Smooth muscle cell (in vitro differentiated cells): ENCODE measurements around the gene TTLL9. TPM values are rescaled to one million over a fixed set of nuclear protein-coding genes. Genes with fewer than 3 reads are reported as not detected.
"Not testable (repeated sequence)": the region's sequence is repeated elsewhere in the genome, so short reads cannot be mapped to it uniquely, and the experiment has no call there.

Experiments used
- DNase-seq: peaks from one replicate; lab custom pipeline; 2025; ENCODE audit not compliant: unreplicated experiment; lab: John Stamatoyannopoulos, UW
- H2AFZ ChIP-seq: fragments of 200-600 bp; sonication (generic); 2 replicates; pipeline ENCODE4 v1.6.0; 2016; ENCODE audit warnings: antibody characterized with exemption, low read depth, mild to moderate bottlenecking
- H3F3A ChIP-seq: fragments of 200-600 bp; sonication (generic); 2 replicates; pipeline ENCODE4 v1.6.0; 2017; ENCODE audit warnings: antibody characterized with exemption, low read depth
- H3K27ac ChIP-seq: fragments of 200-600 bp; sonication (generic); 2 replicates; pipeline ENCODE4 v1.5.1; 2016; ENCODE audit warnings: low read depth, mild to moderate bottlenecking
- H3K27me3 ChIP-seq: fragments of 200-600 bp; sonication (generic); 2 replicates; pipeline ENCODE4 v1.6.1; 2016; ENCODE audit warnings: low read depth, mild to moderate bottlenecking
- H3K36me3 ChIP-seq: fragments of 200-600 bp; sonication (generic); 2 replicates; pipeline ENCODE4 v1.5.1; 2016; ENCODE audit warnings: low read depth
- H3K4me1 ChIP-seq: fragments of 200-600 bp; sonication (generic); 2 replicates; pipeline ENCODE4 v1.5.1; 2016; ENCODE audit warnings: low read depth
- H3K4me2 ChIP-seq: fragments of 200-600 bp; sonication (generic); 2 replicates; pipeline ENCODE4 v1.6.0; 2016; ENCODE audit warnings: mild to moderate bottlenecking
- H3K4me3 ChIP-seq: fragments of 200-600 bp; sonication (generic); 2 replicates; pipeline ENCODE4 v1.5.1; 2016; ENCODE audit warnings: mild to moderate bottlenecking
- H3K79me2 ChIP-seq: fragments of 200-600 bp; sonication (generic); 2 replicates; pipeline ENCODE4 v1.6.0; 2016; ENCODE audit warnings: low read depth, mild to moderate bottlenecking
- H3K9ac ChIP-seq: fragments of 200-600 bp; sonication (generic); 2 replicates; pipeline ENCODE4 v1.6.0; 2016; ENCODE audit warnings: low read depth
- H3K9me3 ChIP-seq: fragments of 200-600 bp; sonication (generic); replicated peaks from 2 replicates; pipeline ENCODE4 v1.5.1; 2016; ENCODE audit warnings: low read depth
- H4K20me1 ChIP-seq: fragments of 200-600 bp; sonication (generic); 2 replicates; pipeline ENCODE4 v1.6.0; 2016; ENCODE audit warnings: low read depth
- CTCF ChIP-seq: fragments of 200-600 bp; sonication (generic); IDR thresholded peaks from 2 replicates; pipeline ENCODE4 v1.5.1; 2017; ENCODE audit warnings: borderline replicate concordance, mild to moderate bottlenecking, antibody characterized with exemption; ENCODE audit not compliant: insufficient read depth, poor library complexity, severe bottlenecking
- WGBS: methylation state at CpG from one replicate; pipeline ENCODE4 v1.1.7; 2016; ENCODE audit warnings: low lambda C conversion rate; 5-methylcytosine and 5-hydroxymethylcytosine counted together
- polyA plus RNA-seq: library from polyadenylated mRNA; unstranded; fragments of >200 nt; fragmentation: Nextera tagmentation; extraction: Ambion mirVana; gene quantifications from 2 replicates; pipeline ENCODE4 v1.2.1, GENCODE V29; 2016
- total RNA-seq: library from RNA; depleted of rRNA; stranded (reverse); fragments of >200 nt; gene quantifications from 2 replicates; pipeline ENCODE4 v1.2.3, GENCODE V29; 2014

The TTLL9 gene
- total and polyA plus RNA-seq, 2 experiments from 2014 or later = 0.13 TPM; not detected in 1

GRCh38 chr20:31915491-31916280 is 45.3 kb downstream of the TTLL9 start:
- DNase-seq = no peak
- Histone ChIP-seq H3F3A (peaks cover 17% of the 10 kb centered on the region), H3K36me3 (no peaks in the 10 kb centered on the region), H2AFZ (no peak overlapping the region), H3K79me2 (no peaks in the 10 kb centered on the region), H3K4me3 (no peak overlapping the region), H3K4me2 (no peak overlapping the region), H3K9ac (no peak overlapping the region), H3K27me3 (no peaks in the 10 kb centered on the region), H3K4me1 (no peaks in the 10 kb centered on the region), H3K27ac (no peak overlapping the region), H4K20me1 (no peaks in the 10 kb centered on the region), H3K9me3 (no peaks in the 10 kb centered on the region)
- no peak for TF ChIP-seq CTCF
- WGBS = 87% methylated on average over 7 of the region's 7 CpGs

- WGBS = 96% methylated on average over 4 of the region's 4 CpGs
- TF ChIP-seq CTCF = no peak
- Histone ChIP-seq H4K20me1 (no peaks in the 10 kb centered on the region), H3K9ac (no peak overlapping the region), H3K4me2 (no peak overlapping the region), H2AFZ (no peak overlapping the region), H3K27me3 (no peaks in the 10 kb centered on the region), H3F3A (peaks cover 17% of the 10 kb centered on the region), H3K79me2 (no peaks in the 10 kb centered on the region), H3K36me3 (no peaks in the 10 kb centered on the region), H3K27ac (no peak overlapping the region), H3K4me3 (no peak overlapping the region), H3K4me1 (no peaks in the 10 kb centered on the region), H3K9me3 (no peaks in the 10 kb centered on the region)
- no peak for DNase-seq
These were observed 46.3 kb downstream of the TTLL9 start for GRCh38 chr20:31916708-31917107.

DNA sequence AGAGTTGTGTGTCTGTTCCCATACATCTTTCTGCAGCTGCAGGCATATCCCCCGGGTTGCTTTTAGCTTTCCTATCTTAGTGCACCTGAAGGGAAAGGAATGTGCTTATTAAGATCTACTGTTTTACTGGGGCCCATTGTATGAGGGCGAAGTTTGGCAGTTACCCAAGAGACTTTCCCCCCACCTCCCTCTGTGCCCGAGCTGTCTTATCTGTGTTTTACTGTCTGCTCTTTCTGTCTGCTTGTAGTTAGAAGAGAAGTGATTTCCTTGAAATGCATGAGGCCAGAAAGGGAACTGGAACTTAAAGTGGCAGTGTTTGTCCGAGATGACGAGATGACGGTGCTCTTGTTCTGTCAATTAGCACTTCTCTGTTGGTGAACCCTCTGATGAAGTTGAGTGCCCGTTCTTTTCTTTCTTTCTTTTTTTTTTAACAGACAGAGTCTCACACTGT is 47.6 kb downstream of the TTLL9 start:
- H3K36me3 ChIP-seq, H3K9ac ChIP-seq, DNase-seq, H3K4me1 ChIP-seq, H3K79me2 ChIP-seq, H3K9me3 ChIP-seq, H4K20me1 ChIP-seq, H2AFZ ChIP-seq, H3K27me3 ChIP-seq: not testable (repeated sequence)
- WGBS = 11% methylated on average over 7 of the region's 7 CpGs
- Histone ChIP-seq H3K27ac (peak overlapping the region; percentile 56), H3F3A (peaks cover 17% of the 10 kb centered on the region), H3K4me2 (peak overlapping the region; percentile 60), H3K4me3 (peak overlapping the region; percentile 6)

- Histone ChIP-seq H3K4me2 (peak overlapping the region; percentile 60), H3K79me2 (no peaks in the 10 kb centered on the region), H3K36me3 (no peaks in the 10 kb centered on the region), H3K27me3 (no peaks in the 10 kb centered on the region), H3K27ac (peak overlapping the region; percentile 56), H3K9ac (no peak overlapping the region), H3K4me3 (peak overlapping the region; percentile 6), H3K9me3 (no peaks in the 10 kb centered on the region), H4K20me1 (no peaks in the 10 kb centered on the region), H3K4me1 (no peaks in the 10 kb centered on the region), H3F3A (peaks cover 17% of the 10 kb centered on the region), H2AFZ (no peak overlapping the region)
- 31% methylated on average over 7 of the region's 7 CpGs for WGBS
- TF ChIP-seq CTCF = no peak
- no peak for DNase-seq
These were observed 48.2 kb downstream of the TTLL9 start for GRCh38 chr20:31918466-31919105.
